IMR-90 (cell line): ENCODE data around the gene CMA1. TPM values are rescaled to one million over a fixed set of nuclear protein-coding genes. Genes with fewer than 3 reads are reported as not detected.

ENCODE experiments used
- ATAC-seq: fragments of 200-7000 bp; cut with Tn5 transposase; 2 replicates; pipeline ENCODE4 v1.9.1; 2020; ENCODE audit warnings: low read depth, mild to moderate bottlenecking, moderate library complexity
- BruUV-seq: library from RNA; stranded (reverse); fragments of 400-500 nt; replicated peaks from 2 replicates; lab custom pipeline; 2021; lab: Mats Ljungman, UMichigan
- CTCF ChIA-PET: fragments of 300-600 bp; formaldehyde crosslinking; extraction: SDS; loops from one replicate; lab custom pipeline; 2021; ENCODE audit warnings: antibody characterized with exemption; lab: Yijun Ruan, JAX
- POLR2A ChIA-PET: fragments of 300-600 bp; sonication (Branson Sonifier 250); formaldehyde crosslinking; loops from one replicate; lab custom pipeline; 2022; ENCODE audit warnings: antibody characterized with exemption; ENCODE audit not compliant: unreplicated experiment; lab: Charles Lee
- DNase-seq: peaks from one replicate; pipeline ENCODE4 v3.0.0; 2013
- H2AFZ ChIP-seq: replicated peaks from 2 replicates; pipeline ENCODE3; 2013; ENCODE audit warnings: low read length, mild to moderate bottlenecking; ENCODE audit not compliant: poor library complexity
- H2AK5ac ChIP-seq: 2 replicates; pipeline ENCODE4 v1.6.1; 2013; ENCODE audit warnings: low read depth, low read length, inconsistent platforms
- H2AK9ac ChIP-seq: replicated peaks from 2 replicates; pipeline ENCODE3; 2013; ENCODE audit warnings: mild to moderate bottlenecking, low read depth, low read length, moderate library complexity; ENCODE audit not compliant: poor library complexity
- H2BK120ac ChIP-seq: 2 replicates; pipeline ENCODE4 v1.6.1; 2013; ENCODE audit warnings: low read depth, low read length, inconsistent platforms
- H2BK15ac ChIP-seq: 3 replicates; pipeline ENCODE4 v1.6.1; 2013; ENCODE audit warnings: low read depth, low read length, inconsistent platforms
- H2BK20ac ChIP-seq: 2 replicates; pipeline ENCODE4 v1.6.1; 2013; ENCODE audit warnings: low read depth, mild to moderate bottlenecking, inconsistent platforms, low read length, moderate library complexity
- H2BK5ac ChIP-seq: 2 replicates; pipeline ENCODE4 v1.6.1; 2013; ENCODE audit warnings: mild to moderate bottlenecking, low read depth, low read length, inconsistent platforms; ENCODE audit not compliant: poor library complexity, severe bottlenecking
- H3K14ac ChIP-seq: replicated peaks from 2 replicates; pipeline ENCODE4 v1.6.1; 2013; ENCODE audit warnings: low read depth, low read length, inconsistent platforms
- H3K18ac ChIP-seq: 2 replicates; pipeline ENCODE4 v1.6.1; 2013; ENCODE audit warnings: low read depth, low read length, control low read depth
- H3K23ac ChIP-seq: 2 replicates; pipeline ENCODE4 v1.6.1; 2013; ENCODE audit warnings: low read depth, low read length, inconsistent platforms
- H3K27ac ChIP-seq: 2 replicates; pipeline ENCODE4 v1.5.1; 2013; ENCODE audit warnings: mild to moderate bottlenecking, control low read depth, low read length; ENCODE audit not compliant: insufficient read depth
- H3K27me3 ChIP-seq: 2 replicates; pipeline ENCODE4 v1.6.1; 2013; ENCODE audit warnings: low read length; ENCODE audit not compliant: control insufficient read depth, insufficient read depth
- H3K36me3 ChIP-seq: 2 replicates; pipeline ENCODE4 v1.6.1; 2013; ENCODE audit warnings: low read length, mixed read lengths; ENCODE audit not compliant: control insufficient read depth, insufficient read depth
- H3K4ac ChIP-seq: 2 replicates; pipeline ENCODE4 v1.6.1; 2013; ENCODE audit warnings: low read depth, low read length, inconsistent platforms
- H3K4me1 ChIP-seq: 2 replicates; pipeline ENCODE4 v1.6.1; 2013; ENCODE audit warnings: low read length, mixed read lengths; ENCODE audit not compliant: control insufficient read depth, insufficient read depth
- H3K4me2 ChIP-seq: 2 replicates; pipeline ENCODE4 v1.6.1; 2013; ENCODE audit warnings: low read depth, mild to moderate bottlenecking, control low read depth, low read length, moderate library complexity
- H3K4me3 ChIP-seq: 2 replicates; pipeline ENCODE4 v1.5.1; 2013; ENCODE audit warnings: low read depth, mild to moderate bottlenecking, control low read depth, low read length, moderate library complexity; ENCODE audit not compliant: insufficient read depth
- H3K56ac ChIP-seq: 2 replicates; pipeline ENCODE4 v1.6.1; 2013; ENCODE audit warnings: low read length, inconsistent platforms; ENCODE audit not compliant: insufficient read depth; ENCODE audit errors: extremely low read depth
- H3K79me1 ChIP-seq, 2 experiments: 2 replicates each; pipeline ENCODE4 v1.6.1; 2013; ENCODE audit warnings: low read length in 2 of 2, inconsistent platforms in 1 of 2, low read depth in 1 of 2
- H3K9ac ChIP-seq: 2 replicates; pipeline ENCODE4 v1.6.1; 2013; ENCODE audit warnings: low read depth, low read length, control low read depth
- H3K9me1 ChIP-seq: 2 replicates; pipeline ENCODE4 v1.6.1; 2013; ENCODE audit warnings: low read length, inconsistent platforms; ENCODE audit not compliant: insufficient read depth
- H3K9me3 ChIP-seq: 2 replicates; pipeline ENCODE4 v1.6.1; 2013; ENCODE audit warnings: low read length; ENCODE audit not compliant: control insufficient read depth, insufficient read depth
- H4K20me1 ChIP-seq: 2 replicates; pipeline ENCODE4 v1.6.1; 2013; ENCODE audit warnings: low read length, inconsistent platforms; ENCODE audit not compliant: insufficient read depth
- H4K5ac ChIP-seq: 2 replicates; pipeline ENCODE4 v1.6.1; 2013; ENCODE audit warnings: mild to moderate bottlenecking, low read depth, low read length, control low read depth
- H4K8ac ChIP-seq, 2 experiments: 2 replicates each; pipeline ENCODE4 v1.6.1; 2013; ENCODE audit warnings: low read depth in 2 of 2, low read length in 2 of 2, control low read depth in 1 of 2, inconsistent platforms in 1 of 2
- H4K91ac ChIP-seq: 2 replicates; pipeline ENCODE4 v1.6.1; 2013; ENCODE audit warnings: low read depth, low read length, inconsistent platforms; ENCODE audit not compliant: insufficient read depth
- BHLHE40 ChIP-seq: fragments of 150-350 bp; IDR thresholded peaks from 2 replicates; pipeline ENCODE4 v1.6.1; 2016; ENCODE audit warnings: mild to moderate bottlenecking, low read depth, low read length
- CEBPB ChIP-seq: IDR thresholded peaks from 2 replicates; pipeline ENCODE4 v1.6.1; 2012; ENCODE audit warnings: low read depth, low read length, improper control_type of control experiment
- FOS ChIP-seq: fragments of 150-350 bp; IDR thresholded peaks from 2 replicates; pipeline ENCODE4 v1.6.1; 2016; ENCODE audit warnings: low read depth, low read length
- MAFK ChIP-seq: IDR thresholded peaks from 2 replicates; pipeline ENCODE4 v1.6.1; 2012; ENCODE audit warnings: low read depth, low read length, improper control_type of control experiment
- MAZ ChIP-seq: IDR thresholded peaks from 2 replicates; pipeline ENCODE4 v1.6.1; 2012; ENCODE audit warnings: low read depth, mild to moderate bottlenecking, low read length, improper control_type of control experiment, moderate library complexity, borderline replicate concordance
- MXI1 ChIP-seq: IDR thresholded peaks from 2 replicates; pipeline ENCODE4 v1.6.1; 2012; ENCODE audit warnings: low read depth, mild to moderate bottlenecking, low read length, moderate library complexity, borderline replicate concordance
- NFE2L2 ChIP-seq: fragments of 150-350 bp; IDR thresholded peaks from 2 replicates; pipeline ENCODE4 v1.6.1; 2016; ENCODE audit warnings: low read depth, mild to moderate bottlenecking, low read length
- RAD21 ChIP-seq: IDR thresholded peaks from 2 replicates; pipeline ENCODE4 v1.6.1; 2012; ENCODE audit warnings: low read length, improper control_type of control experiment
- RCOR1 ChIP-seq: IDR thresholded peaks from 2 replicates; pipeline ENCODE4 v1.6.1; 2012; ENCODE audit warnings: mild to moderate bottlenecking, low read length, improper control_type of control experiment; ENCODE audit not compliant: insufficient replicate concordance
- RFX5 ChIP-seq: IDR thresholded peaks from 2 replicates; pipeline ENCODE4 v1.8.0; 2012; ENCODE audit warnings: low read depth, mild to moderate bottlenecking, low read length, moderate library complexity
- WGBS, 2 experiments: methylation state at CpG; one replicate each; pipeline versions ENCODE4 v1.1.5 to v1.1.7; 2013; ENCODE audit warnings: missing lambda C conversion rate in 2 of 2; ENCODE audit not compliant: insufficient read length in 1 of 2; ENCODE audit errors: extremely low coverage in 2 of 2; 5-methylcytosine and 5-hydroxymethylcytosine counted together
- dilution Hi-C: fragments of 300-500 bp; cut with HindIII; formaldehyde crosslinking; loops from one replicate; pipeline ENCODE4 v1.14.3; 2018; ENCODE audit warnings: low sequenced_read_pairs; ENCODE audit not compliant: unreplicated experiment
- in situ Hi-C: fragments of 300-500 bp; cut with MboI; formaldehyde crosslinking; loops from 3 replicates; pipeline ENCODE4 v1.14.3; 2019; ENCODE audit warnings: low sequenced_read_pairs, inconsistent platforms, mixed read lengths
- intact Hi-C: fragments of 100-400 bp; cut with micrococcal nuclease; formaldehyde crosslinking; loops from 2 replicates; pipeline ENCODE4 v1.10.0; 2022
- polyA plus RNA-seq, 3 experiments: library from polyadenylated mRNA; depleted of rRNA; stranded (reverse); fragments of >200 nt; gene quantifications; 2 replicates each; pipeline ENCODE4 v1.2.3, GENCODE V29; 2012; ENCODE audit warnings: low replicate concordance in 1 of 3
- total RNA-seq: library from RNA; depleted of rRNA; stranded (reverse); fragments of >200 nt; gene quantifications from 2 replicates; pipeline ENCODE4 v1.2.3, GENCODE V29; 2012
- TF ChIP-seq, protein P1 (sequence below): fragments of 150-350 bp; IDR thresholded peaks from 2 replicates; pipeline ENCODE4 v1.6.1; 2017; ENCODE audit warnings: mild to moderate bottlenecking, antibody characterized with exemption, low read length, low read depth
- TF ChIP-seq, protein P2 (sequence below): fragments of 150-350 bp; IDR thresholded peaks from 2 replicates; pipeline ENCODE4 v1.6.1; 2016; ENCODE audit warnings: low read depth, mild to moderate bottlenecking, low read length, moderate library complexity, borderline replicate concordance

CMA1 gene
- total and polyA plus RNA-seq, 2 of the 4 experiments (the other 2 are of a cell fraction): not detected

DNA sequence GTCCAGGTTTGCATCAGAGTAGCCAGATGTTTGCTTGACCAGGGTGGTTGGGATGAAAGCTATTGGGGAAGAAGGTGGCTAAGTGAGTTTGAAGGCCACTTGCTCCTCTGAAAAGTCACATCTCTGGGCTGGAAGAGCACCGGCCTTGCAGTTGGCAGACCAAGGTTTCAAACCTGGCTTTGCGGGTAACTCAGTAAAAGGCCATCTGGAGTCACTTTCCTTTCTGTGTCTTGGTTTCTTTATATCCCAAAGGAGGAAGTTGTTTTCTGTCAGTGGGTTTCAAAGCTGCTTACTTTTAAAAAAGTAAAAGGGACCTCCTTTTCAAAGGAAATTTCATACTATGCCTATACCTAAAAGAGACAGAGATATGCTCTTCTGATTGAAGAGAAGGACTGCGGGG, 26.2 kb upstream of the CMA1 start:
- no peaks in the 10 kb centered on the region for H3K4me1 ChIP-seq
- TF ChIP-seq, protein P1, sequence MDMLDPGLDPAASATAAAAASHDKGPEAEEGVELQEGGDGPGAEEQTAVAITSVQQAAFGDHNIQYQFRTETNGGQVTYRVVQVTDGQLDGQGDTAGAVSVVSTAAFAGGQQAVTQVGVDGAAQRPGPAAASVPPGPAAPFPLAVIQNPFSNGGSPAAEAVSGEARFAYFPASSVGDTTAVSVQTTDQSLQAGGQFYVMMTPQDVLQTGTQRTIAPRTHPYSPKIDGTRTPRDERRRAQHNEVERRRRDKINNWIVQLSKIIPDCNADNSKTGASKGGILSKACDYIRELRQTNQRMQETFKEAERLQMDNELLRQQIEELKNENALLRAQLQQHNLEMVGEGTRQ: no peak
- TF ChIP-seq, protein P2, sequence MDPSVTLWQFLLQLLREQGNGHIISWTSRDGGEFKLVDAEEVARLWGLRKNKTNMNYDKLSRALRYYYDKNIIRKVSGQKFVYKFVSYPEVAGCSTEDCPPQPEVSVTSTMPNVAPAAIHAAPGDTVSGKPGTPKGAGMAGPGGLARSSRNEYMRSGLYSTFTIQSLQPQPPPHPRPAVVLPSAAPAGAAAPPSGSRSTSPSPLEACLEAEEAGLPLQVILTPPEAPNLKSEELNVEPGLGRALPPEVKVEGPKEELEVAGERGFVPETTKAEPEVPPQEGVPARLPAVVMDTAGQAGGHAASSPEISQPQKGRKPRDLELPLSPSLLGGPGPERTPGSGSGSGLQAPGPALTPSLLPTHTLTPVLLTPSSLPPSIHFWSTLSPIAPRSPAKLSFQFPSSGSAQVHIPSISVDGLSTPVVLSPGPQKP: no peak
- no peak for TF ChIP-seq MAFK
- no peak for TF ChIP-seq RCOR1
- TF ChIP-seq RAD21: no peak
- no peak for TF ChIP-seq RFX5
- TF ChIP-seq NFE2L2: no peak
- TF ChIP-seq FOS: no peak
- no peak for TF ChIP-seq CEBPB
- TF ChIP-seq MXI1: no peak
- TF ChIP-seq BHLHE40: no peak
- TF ChIP-seq MAZ: no peak
- H4K5ac ChIP-seq: no peak overlapping the region
- H2BK20ac ChIP-seq: no peak overlapping the region
- H4K20me1 ChIP-seq: no peaks in the 10 kb centered on the region
- no peaks in the 10 kb centered on the region for H3K36me3 ChIP-seq
- dilution Hi-C loops (no loop called here), in situ Hi-C loops (no loop called here), intact Hi-C loops (no loop called here)
- no peak overlapping the region for H3K4me3 ChIP-seq
- BruUV-seq: no TSS peak
- no peak overlapping the region for H2BK5ac ChIP-seq
- no peaks in the 10 kb centered on the region for H3K9me1 ChIP-seq
- no peaks in the 10 kb centered on the region for H3K79me1 ChIP-seq
- CTCF ChIA-PET: no interaction called here
- no peak overlapping the region for H2BK15ac ChIP-seq
- H3K27me3 ChIP-seq: no peaks in the 10 kb centered on the region
- DNase-seq (no peak), ATAC-seq (no peak)
- H4K8ac ChIP-seq: no peak overlapping the region
- H3K14ac ChIP-seq: no peak overlapping the region
- WGBS, 2 experiments: 80% methylated on average over 1 of the region's 3 CpGs; no CpG with 5 or more reads in 1 of the 2 experiments
- no peak overlapping the region for H3K23ac ChIP-seq
- no peak overlapping the region for H3K56ac ChIP-seq
- H2BK120ac ChIP-seq: no peak overlapping the region
- no peak overlapping the region for H2AK9ac ChIP-seq
- H3K4ac ChIP-seq: no peak overlapping the region
- no peaks in the 10 kb centered on the region for H3K9me3 ChIP-seq
- H3K18ac ChIP-seq: no peak overlapping the region
- no peak overlapping the region for H2AFZ ChIP-seq
- H3K27ac ChIP-seq: no peak overlapping the region
- H3K4me2 ChIP-seq: no peak overlapping the region
- H3K9ac ChIP-seq: no peak overlapping the region
- POLR2A ChIA-PET: no interaction called here
- no peak overlapping the region for H2AK5ac ChIP-seq
- H4K91ac ChIP-seq: no peak overlapping the region
